Loucy (cell line): Measurements from ENCODE around the gene UBASH3A.

Experiments used
- H2AFZ ChIP-seq: fragments of 200-600 bp; sonication (generic); 2 replicates; pipeline ENCODE4 v1.6.0; 2016; ENCODE audit warnings: antibody characterized with exemption, mild to moderate bottlenecking, low read length, moderate library complexity
- H3F3A ChIP-seq: fragments of 200-600 bp; 2 replicates; pipeline ENCODE4 v1.6.0; 2016; ENCODE audit warnings: antibody characterized with exemption, low read depth, mild to moderate bottlenecking
- H3K27me3 ChIP-seq: fragments of 200-600 bp; sonication (generic); 2 replicates; pipeline ENCODE4 v1.6.1; 2014; ENCODE audit warnings: low read length, mild to moderate bottlenecking; ENCODE audit not compliant: insufficient read depth, poor library complexity, severe bottlenecking
- H3K36me3 ChIP-seq: fragments of 200-600 bp; sonication (generic); 2 replicates; pipeline ENCODE4 v1.6.1; 2016; ENCODE audit warnings: low read length; ENCODE audit not compliant: insufficient read depth
- H3K4me1 ChIP-seq: fragments of 200-600 bp; sonication (generic); 2 replicates; pipeline ENCODE4 v1.5.1; 2014; ENCODE audit warnings: low read length, mild to moderate bottlenecking; ENCODE audit not compliant: insufficient read depth, poor library complexity, severe bottlenecking
- H3K4me2 ChIP-seq: fragments of 200-600 bp; sonication (generic); 2 replicates; pipeline ENCODE4 v1.6.0; 2014; ENCODE audit warnings: antibody characterized with exemption, low read length, low read depth, mild to moderate bottlenecking; ENCODE audit not compliant: poor library complexity, severe bottlenecking
- H3K4me3 ChIP-seq: fragments of 200-600 bp; sonication (generic); 2 replicates; pipeline ENCODE4 v1.5.1; 2014; ENCODE audit warnings: low read length, mild to moderate bottlenecking, mixed read lengths; ENCODE audit not compliant: poor library complexity, severe bottlenecking
- H3K79me2 ChIP-seq: fragments of 200-600 bp; sonication (generic); 2 replicates; pipeline ENCODE4 v1.6.1; 2014; ENCODE audit warnings: low read length; ENCODE audit not compliant: insufficient read depth
- H3K9ac ChIP-seq: fragments of 200-600 bp; sonication (generic); 2 replicates; pipeline ENCODE4 v1.6.0; 2014; ENCODE audit warnings: mild to moderate bottlenecking, low read depth, low read length, moderate library complexity; ENCODE audit not compliant: poor library complexity, severe bottlenecking
- H3K9me2 ChIP-seq: fragments of 200-600 bp; sonication (generic); replicated peaks from 2 replicates; pipeline ENCODE4 v1.6.1; 2016; ENCODE audit warnings: low read depth, low read length, mixed read lengths
- H3K9me3 ChIP-seq: fragments of 200-600 bp; sonication (generic); 2 replicates; pipeline ENCODE4 v1.6.1; 2014; ENCODE audit warnings: mild to moderate bottlenecking, antibody characterized with exemption, low read length, low read depth; ENCODE audit not compliant: insufficient read depth
- H4K20me1 ChIP-seq: fragments of 200-600 bp; sonication (generic); 2 replicates; pipeline ENCODE4 v1.6.0; 2014; ENCODE audit warnings: antibody characterized with exemption, low read length, mild to moderate bottlenecking; ENCODE audit not compliant: insufficient read depth, poor library complexity, severe bottlenecking
- EZH2phosphoT487 ChIP-seq: fragments of 200-600 bp; IDR thresholded peaks from 2 replicates; pipeline ENCODE4 v1.6.1; 2018; ENCODE audit warnings: antibody characterized with exemption, mild to moderate bottlenecking, moderate library complexity, borderline replicate concordance
- TF ChIP-seq, protein P1 (sequence below): fragments of 200-600 bp; sonication (generic); conservative IDR thresholded peaks from 2 replicates; pipeline ENCODE4 v1.5.1; 2014; ENCODE audit warnings: mild to moderate bottlenecking, antibody characterized with exemption, low read length

The UBASH3A gene

DNA sequence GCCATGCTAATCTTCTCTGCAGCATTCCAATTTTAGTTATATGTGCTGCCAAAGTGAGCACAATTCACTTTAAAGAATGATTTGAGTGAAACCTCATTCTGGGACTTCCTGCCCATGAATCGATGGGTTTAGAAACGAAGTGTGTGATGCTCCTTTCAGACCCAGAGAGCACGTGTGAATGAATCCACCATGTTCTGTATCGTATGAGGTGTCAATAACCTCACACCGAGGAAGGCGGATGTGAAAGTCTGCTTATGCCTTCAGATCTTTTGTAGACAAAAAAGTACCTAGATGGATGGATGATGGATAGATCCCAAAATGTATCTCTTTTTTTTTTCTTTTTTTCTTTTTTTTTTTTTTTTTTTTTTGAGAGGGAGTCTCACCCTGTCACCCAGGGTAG, 13.8 kb downstream of the UBASH3A start:
- Histone ChIP-seq H3F3A (no peaks in the 10 kb centered on the region), H4K20me1 (no peaks in the 10 kb centered on the region), H3K36me3 (peaks cover 27% of the 10 kb centered on the region; the same call in 1 of the 2 replicates), H3K9me3 (peaks cover 15% of the 10 kb centered on the region), H2AFZ (no peak overlapping the region), H3K4me1 (peaks cover 35% of the 10 kb centered on the region), H3K4me2 (no peak overlapping the region), H3K9ac (no peak overlapping the region), H3K27me3 (no peaks in the 10 kb centered on the region), H3K79me2 (no peaks in the 10 kb centered on the region), H3K4me3 (no peak overlapping the region), H3K9me2 (no peaks in the 10 kb centered on the region)
- TF ChIP-seq, protein P1, sequence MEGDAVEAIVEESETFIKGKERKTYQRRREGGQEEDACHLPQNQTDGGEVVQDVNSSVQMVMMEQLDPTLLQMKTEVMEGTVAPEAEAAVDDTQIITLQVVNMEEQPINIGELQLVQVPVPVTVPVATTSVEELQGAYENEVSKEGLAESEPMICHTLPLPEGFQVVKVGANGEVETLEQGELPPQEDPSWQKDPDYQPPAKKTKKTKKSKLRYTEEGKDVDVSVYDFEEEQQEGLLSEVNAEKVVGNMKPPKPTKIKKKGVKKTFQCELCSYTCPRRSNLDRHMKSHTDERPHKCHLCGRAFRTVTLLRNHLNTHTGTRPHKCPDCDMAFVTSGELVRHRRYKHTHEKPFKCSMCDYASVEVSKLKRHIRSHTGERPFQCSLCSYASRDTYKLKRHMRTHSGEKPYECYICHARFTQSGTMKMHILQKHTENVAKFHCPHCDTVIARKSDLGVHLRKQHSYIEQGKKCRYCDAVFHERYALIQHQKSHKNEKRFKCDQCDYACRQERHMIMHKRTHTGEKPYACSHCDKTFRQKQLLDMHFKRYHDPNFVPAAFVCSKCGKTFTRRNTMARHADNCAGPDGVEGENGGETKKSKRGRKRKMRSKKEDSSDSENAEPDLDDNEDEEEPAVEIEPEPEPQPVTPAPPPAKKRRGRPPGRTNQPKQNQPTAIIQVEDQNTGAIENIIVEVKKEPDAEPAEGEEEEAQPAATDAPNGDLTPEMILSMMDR: no peak
- TF ChIP-seq EZH2phosphoT487: no peak

DNA sequence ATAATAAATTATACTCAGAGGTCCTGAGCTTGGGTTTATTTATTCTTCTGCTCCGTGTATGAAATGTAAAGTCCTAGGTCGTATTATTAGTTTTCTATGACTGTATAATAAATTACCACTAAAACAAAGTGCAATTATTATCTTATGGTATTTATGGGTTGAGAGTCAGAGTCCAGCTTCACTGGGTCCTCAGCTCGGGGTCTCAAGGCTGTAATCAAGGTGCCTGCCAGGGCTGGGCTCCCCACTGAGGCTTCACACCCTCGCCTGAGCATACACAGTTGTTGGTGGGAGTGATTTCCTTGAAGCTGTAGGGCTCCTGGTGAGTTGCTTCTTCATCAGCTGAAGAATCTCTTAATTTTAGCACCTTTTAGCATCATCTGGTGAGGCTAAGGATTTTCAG, 15.2 kb downstream of the UBASH3A start:
- H3K4me3 ChIP-seq: no peak overlapping the region
- H3K9ac ChIP-seq: no peak overlapping the region
- no peaks in the 10 kb centered on the region for H3K27me3 ChIP-seq
- no peaks in the 10 kb centered on the region for H4K20me1 ChIP-seq
- no peak for TF ChIP-seq EZH2phosphoT487
- TF ChIP-seq, protein P1: no peak
- H3K9me3 ChIP-seq: peaks cover 15% of the 10 kb centered on the region
- peaks cover 27% of the 10 kb centered on the region; the same call in 1 of the 2 replicates for H3K36me3 ChIP-seq
- H3K79me2 ChIP-seq: no peaks in the 10 kb centered on the region
- H3K4me1 ChIP-seq: peaks cover 49% of the 10 kb centered on the region
- H3K9me2 ChIP-seq: no peaks in the 10 kb centered on the region
- H3F3A ChIP-seq: peaks cover 5% of the 10 kb centered on the region; the same call in 1 of the 2 replicates
- no peak overlapping the region for H3K4me2 ChIP-seq
- no peak overlapping the region for H2AFZ ChIP-seq

DNA sequence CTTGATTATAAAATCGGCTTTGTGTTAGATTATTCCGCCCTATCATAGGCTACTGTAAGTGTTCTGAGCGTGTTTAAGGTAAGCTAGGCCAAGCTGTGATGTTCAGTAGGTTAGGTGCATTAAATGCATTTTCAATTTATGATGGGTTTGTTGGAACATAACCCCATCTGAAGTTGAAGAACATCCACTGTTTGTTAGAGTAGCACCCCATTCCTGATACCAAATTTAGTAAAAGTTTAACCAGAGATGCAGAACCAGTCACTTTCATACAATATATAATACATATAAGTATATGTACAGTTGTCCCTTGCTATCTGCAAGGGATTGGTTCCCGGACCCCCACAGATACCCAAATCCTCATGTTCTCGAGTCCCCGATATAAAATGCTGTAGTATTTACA, 16.1 kb downstream of the UBASH3A start:
- no peak overlapping the region for H3K4me2 ChIP-seq
- H3K4me1 ChIP-seq: peaks cover 58% of the 10 kb centered on the region
- TF ChIP-seq EZH2phosphoT487: no peak
- TF ChIP-seq, protein P1: no peak
- peaks cover 15% of the 10 kb centered on the region for H3K9me3 ChIP-seq
- no peaks in the 10 kb centered on the region for H3K9me2 ChIP-seq
- no peaks in the 10 kb centered on the region for H3K27me3 ChIP-seq
- no peak overlapping the region for H3K4me3 ChIP-seq
- no peak overlapping the region for H2AFZ ChIP-seq
- peaks cover 27% of the 10 kb centered on the region; the same call in 1 of the 2 replicates for H3K36me3 ChIP-seq
- peaks cover 14% of the 10 kb centered on the region for H3F3A ChIP-seq
- H4K20me1 ChIP-seq: no peaks in the 10 kb centered on the region
- no peak overlapping the region for H3K9ac ChIP-seq
- no peaks in the 10 kb centered on the region for H3K79me2 ChIP-seq
